Measurements from ENCODE around the gene KRTAP5-11. TPM values are rescaled to one million over a fixed set of nuclear protein-coding genes. Genes with fewer than 3 reads are reported as not detected.
"Not testable (repeated sequence)": the region's sequence is repeated elsewhere in the genome, so short reads cannot be mapped to it uniquely, and the experiment has no call there.

KRTAP5-11 gene
- total RNA-seq (not detected in 2 replicates), polyA plus RNA-seq (not detected in 2 replicates), polyA minus RNA-seq (not detected in 2 replicates), Bru-seq, nascent RNA (not detected), BruChase-seq, experiment 1, labeled RNA remaining after a 6-hour chase (not detected), BruChase-seq, experiment 2, labeled RNA remaining after a 2-hour chase (not detected)
- polyA plus RNA-seq (2011; cell fraction: cytosol; rRNA removed) = not detected in 2 replicates
- polyA plus RNA-seq (2011; cell fraction: nucleus; rRNA removed) = not detected in 2 replicates
- not detected in 2 replicates for polyA plus RNA-seq (2012)
- not detected for polyA minus RNA-seq (2011; cell fraction: cytosol; rRNA and poly(A)+ RNA removed)
- polyA minus RNA-seq (2011; cell fraction: nucleus; rRNA and poly(A)+ RNA removed) = not detected in 2 replicates
- long read RNA-seq = 0 reads

GRCh38 chr11:71582309-71582895 is at the start of gene KRTAP5-11:
Gene KRTAP5-11, minus strand, starts transcription at chr11:71582875. Its CDS starts 38 bp downstream, at chr11:71582837.
- dilution Hi-C loops (cut with MboI; ENCODE audit: extremely low pct_ligation_motif_present, low sequenced_read_pairs) = no loop called here
- CTCF ChIA-PET = interaction anchor here (1.2 kb wide), 1 partner anchor 19 kb away, joined by 3 read pairs; no protein-coding TSS in a partner anchor
- no TSS peak for BruUV-seq (replicated peaks)

GRCh38 chr11:71631551-71631950 is 48.9 kb upstream of the KRTAP5-11 start:
- H3K9me3 ChIP-seq (replicated peaks; ENCODE audit: control insufficient read depth, insufficient read depth, low read length); H3K9me1 ChIP-seq (replicated peaks; ENCODE audit: control insufficient read depth, extremely low read depth, insufficient read depth, low read length); CTCF ChIA-PET; H3K27me3 ChIP-seq (ENCODE audit: control insufficient read depth in 2 of 2, insufficient read depth in 2 of 2, low read length in 2 of 2); H3K4me1 ChIP-seq (ENCODE audit: control insufficient read depth, extremely low read depth, insufficient read depth, low read length); H3K79me2 ChIP-seq (ENCODE audit: control insufficient read depth, insufficient read depth, low read length); H3K27ac ChIP-seq (ENCODE audit: insufficient read depth, low read depth, low read length); dilution Hi-C loops (cut with MboI; ENCODE audit: extremely low pct_ligation_motif_present, low sequenced_read_pairs); BruUV-seq (replicated peaks); H3K9ac ChIP-seq (replicated peaks; ENCODE audit: extremely low read depth, insufficient read depth, low read length); H3K4me2 ChIP-seq (ENCODE audit: insufficient read depth, low read length); H3K36me3 ChIP-seq (ENCODE audit: control insufficient read depth in 2 of 2, extremely low read depth in 1 of 2, insufficient read depth in 2 of 2, low read length in 2 of 2); POLR2A ChIA-PET; H3K4me3 ChIP-seq (replicated peaks in 1 of 3; ENCODE audit: insufficient read depth in 1 of 3, low read depth in 1 of 3, low read length in 3 of 3); intact Hi-C loops (cut with micrococcal nuclease); H4K20me1 ChIP-seq (replicated peaks; ENCODE audit: control insufficient read depth, extremely low read depth, insufficient read depth, low read length); DNase-seq (ENCODE audit: low read depth, low spot score); FAIRE-seq; H2AFZ ChIP-seq (ENCODE audit: low read depth, low read length): not testable (repeated sequence)

More at GRCh38 chr11:71582309-71582895, at the start of gene KRTAP5-11:
- H3K27me3 ChIP-seq (ENCODE audit: control insufficient read depth in 2 of 2, insufficient read depth in 2 of 2, low read length in 2 of 2) = no peaks in the 10 kb centered on the region
- POLR2A ChIA-PET = no interaction called here
- DNase-seq (ENCODE audit: low read depth, low spot score) (no peak), FAIRE-seq (no peak)
- H3K27ac ChIP-seq (ENCODE audit: insufficient read depth, low read depth, low read length) = no peak within 1 kb of the TSS
- H2AFZ ChIP-seq (ENCODE audit: low read depth, low read length) = no peak within 1 kb of the TSS
- intact Hi-C loops (cut with micrococcal nuclease) = loop anchor here (10.0 kb wide), 1 partner anchor 98 kb away; no protein-coding TSS in a partner anchor
- no peak within 1 kb of the TSS for H3K4me2 ChIP-seq (ENCODE audit: insufficient read depth, low read length)
- H3K4me3 ChIP-seq (replicated peaks in 1 of 3; ENCODE audit: insufficient read depth in 1 of 3, low read depth in 1 of 3, low read length in 3 of 3) = no peak within 1 kb of the TSS
- H3K9me1 ChIP-seq (replicated peaks; ENCODE audit: control insufficient read depth, extremely low read depth, insufficient read depth, low read length) = no peaks in the 10 kb centered on the region
- H3K79me2 ChIP-seq (ENCODE audit: control insufficient read depth, insufficient read depth, low read length) = no peaks in the 10 kb centered on the region
- no peak for TF ChIP-seq POLR2A (IDR thresholded peaks at IDR 0.05; ENCODE audit: low read depth, low read length)
- TF ChIP-seq EZH2 (IDR thresholded peaks at IDR 0.05; ENCODE audit: borderline replicate concordance, low read depth, low read length, severe bottlenecking) = no peak
- TF ChIP-seq MYC (IDR thresholded peaks at IDR 0.05; ENCODE audit: low read depth, low read length) = no peak
- TF ChIP-seq POLR2AphosphoS5 (IDR thresholded peaks at IDR 0.05; ENCODE audit: insufficient read depth, low read depth, low read length) = no peak
- TF ChIP-seq CTCF (IDR thresholded peaks at IDR 0.05; ENCODE audit: extremely low read depth in 1 of 2, insufficient read depth in 1 of 2, low read depth in 1 of 2, low read length in 2 of 2) = no peak
- no peak for TF ChIP-seq GATA2 (IDR thresholded peaks at IDR 0.05; ENCODE audit: insufficient read depth, insufficient read length, low read depth, low read length)
- TF ChIP-seq MAX (IDR thresholded peaks at IDR 0.05; ENCODE audit: insufficient read depth, insufficient read length) = no peak
- TF ChIP-seq JUN (IDR thresholded peaks at IDR 0.05; ENCODE audit: borderline replicate concordance, insufficient read depth, insufficient read length, low read depth) = no peak
- TF ChIP-seq FOS (IDR thresholded peaks at IDR 0.05; ENCODE audit: borderline replicate concordance, insufficient read depth, low read length) = no peak
- no peaks in the 10 kb centered on the region for H3K9me3 ChIP-seq (replicated peaks; ENCODE audit: control insufficient read depth, insufficient read depth, low read length)
- no peaks in the 10 kb centered on the region for H4K20me1 ChIP-seq (replicated peaks; ENCODE audit: control insufficient read depth, extremely low read depth, insufficient read depth, low read length)
- no peaks in the 10 kb centered on the region for H3K4me1 ChIP-seq (ENCODE audit: control insufficient read depth, extremely low read depth, insufficient read depth, low read length)
- no peaks in the 10 kb centered on the region for H3K36me3 ChIP-seq (ENCODE audit: control insufficient read depth in 2 of 2, extremely low read depth in 1 of 2, insufficient read depth in 2 of 2, low read length in 2 of 2)
- H3K9ac ChIP-seq (replicated peaks; ENCODE audit: extremely low read depth, insufficient read depth, low read length) = no peak within 1 kb of the TSS
